GM18498 (cell line): ENCODE results near the gene PRPSAP2.

Experiments
- ATAC-seq: cut with Tn5 transposase; IDR thresholded peaks from one replicate; pipeline ENCODE4 v1.9.1; 2021; ENCODE audit warnings: mild to moderate bottlenecking, moderate library complexity; ENCODE audit not compliant: unreplicated experiment

Gene PRPSAP2

DNA sequence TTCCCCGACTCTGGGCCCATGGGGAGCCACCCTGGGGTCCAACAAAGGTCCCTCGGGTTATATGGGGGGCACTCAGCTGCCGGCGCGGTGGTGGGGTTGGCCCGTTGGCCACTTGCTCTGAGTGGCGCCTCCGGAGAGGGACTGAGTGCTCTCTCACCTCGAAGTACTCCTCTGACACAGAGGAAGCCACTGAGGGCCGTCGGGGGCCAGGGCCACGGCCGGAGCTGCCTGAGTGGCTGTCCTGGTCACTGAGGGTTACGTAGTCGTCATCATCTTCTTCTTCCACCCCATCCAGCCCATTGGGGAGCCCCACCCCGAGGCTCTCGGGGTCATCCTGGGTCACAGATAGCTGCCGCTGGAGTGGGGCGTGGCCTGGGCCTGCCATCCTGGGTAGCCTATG, 119.7 kb downstream of the PRPSAP2 start:
- ATAC-seq, result no peak

DNA sequence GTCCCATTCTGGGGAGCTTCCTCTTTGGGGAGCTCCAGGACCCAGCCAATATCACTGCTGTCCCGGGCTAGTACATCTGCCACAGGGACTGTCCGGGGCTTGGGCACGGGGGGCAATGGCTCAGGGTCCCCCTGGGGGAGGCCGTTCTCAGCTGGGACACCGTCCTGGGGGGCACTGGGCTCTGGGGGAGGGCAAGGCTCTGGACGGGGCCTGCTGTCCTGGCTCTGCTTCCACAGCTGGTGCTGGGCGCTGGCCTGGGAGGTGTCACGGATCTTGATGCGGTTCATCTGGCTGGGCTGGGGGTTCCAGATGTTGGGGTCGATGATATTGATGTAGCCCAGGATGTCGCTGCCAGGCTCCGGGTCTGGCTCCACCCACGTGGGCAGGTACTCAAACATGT, 120.1 kb downstream of the PRPSAP2 start:
- ATAC-seq, result no peak

DNA sequence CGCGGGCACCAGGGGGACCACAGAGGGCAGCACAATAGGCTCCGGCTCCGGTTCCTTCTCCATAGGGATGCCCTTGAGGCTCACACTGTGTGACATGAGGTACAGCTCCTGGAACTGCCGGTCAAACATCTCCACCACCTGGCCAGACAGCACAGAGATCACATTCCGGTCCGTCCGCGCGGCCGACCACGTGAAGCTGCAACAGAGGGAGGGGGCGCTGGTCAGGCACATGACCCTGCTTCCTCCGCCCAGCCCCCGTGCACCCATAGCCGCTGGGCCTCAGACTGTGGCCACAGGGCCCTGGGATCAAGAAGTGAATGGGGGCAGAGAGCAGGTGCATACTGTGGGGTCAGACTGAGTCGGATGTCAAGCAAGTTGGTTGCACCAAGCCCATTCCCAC, 120.7 kb downstream of the PRPSAP2 start:
- ATAC-seq, result no peak
